Tibial nerve (tissue), 4 donors: Measurements from ENCODE around the gene GLB1L2.

Experiments used
- EP300 ChIP-seq, 2 donors: sonication (generic); formaldehyde crosslinking; IDR thresholded peaks; one replicate each; pipeline ENCODE4 v1.6.1; 2017; ENCODE audit warnings: antibody characterized with exemption in 2 of 2, mild to moderate bottlenecking in 1 of 2
- POLR2A ChIP-seq, 2 donors: fragments of 450-650 bp; IDR thresholded peaks; one replicate each; pipeline ENCODE4 v1.6.1; 2017; ENCODE audit warnings: antibody characterized with exemption in 2 of 2, mild to moderate bottlenecking in 2 of 2, moderate library complexity in 2 of 2
- TF ChIP-seq, protein P1 (sequence below), 5 experiments: fragments of 200-600 bp in 3 of 5; fragments of 450-650 bp in 2 of 5; sonication (generic) in 3 of 5; IDR thresholded peaks; one replicate each; pipeline ENCODE4 v1.5.1; 2016 to 2019; ENCODE audit warnings: antibody characterized with exemption in 5 of 5, mild to moderate bottlenecking in 3 of 5, moderate library complexity in 2 of 5

DNA sequence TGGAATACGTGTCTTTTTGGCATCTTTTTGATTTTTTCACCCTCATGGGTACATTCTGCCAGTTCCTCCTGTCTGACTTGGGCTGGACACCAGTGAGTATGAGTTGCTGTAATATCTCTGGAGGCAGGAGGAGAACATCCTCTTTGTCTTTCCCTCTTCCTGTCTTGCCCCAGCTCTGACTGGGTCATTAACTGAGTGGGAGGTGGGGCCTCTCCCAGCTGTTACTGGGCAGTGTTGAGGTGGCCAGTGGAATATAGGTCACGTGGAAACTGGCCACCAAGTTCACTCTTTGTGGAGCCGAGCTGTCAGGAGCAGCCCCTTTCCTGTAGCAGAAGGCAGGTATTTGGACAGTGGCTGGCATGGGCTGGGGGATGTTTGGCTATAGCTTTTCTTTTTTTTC lies 2.2 kb downstream of the GLB1L2 start:
- TF ChIP-seq POLR2A (IDR thresholded peaks at IDR 0.05) = no peak
- TF ChIP-seq, protein P1, sequence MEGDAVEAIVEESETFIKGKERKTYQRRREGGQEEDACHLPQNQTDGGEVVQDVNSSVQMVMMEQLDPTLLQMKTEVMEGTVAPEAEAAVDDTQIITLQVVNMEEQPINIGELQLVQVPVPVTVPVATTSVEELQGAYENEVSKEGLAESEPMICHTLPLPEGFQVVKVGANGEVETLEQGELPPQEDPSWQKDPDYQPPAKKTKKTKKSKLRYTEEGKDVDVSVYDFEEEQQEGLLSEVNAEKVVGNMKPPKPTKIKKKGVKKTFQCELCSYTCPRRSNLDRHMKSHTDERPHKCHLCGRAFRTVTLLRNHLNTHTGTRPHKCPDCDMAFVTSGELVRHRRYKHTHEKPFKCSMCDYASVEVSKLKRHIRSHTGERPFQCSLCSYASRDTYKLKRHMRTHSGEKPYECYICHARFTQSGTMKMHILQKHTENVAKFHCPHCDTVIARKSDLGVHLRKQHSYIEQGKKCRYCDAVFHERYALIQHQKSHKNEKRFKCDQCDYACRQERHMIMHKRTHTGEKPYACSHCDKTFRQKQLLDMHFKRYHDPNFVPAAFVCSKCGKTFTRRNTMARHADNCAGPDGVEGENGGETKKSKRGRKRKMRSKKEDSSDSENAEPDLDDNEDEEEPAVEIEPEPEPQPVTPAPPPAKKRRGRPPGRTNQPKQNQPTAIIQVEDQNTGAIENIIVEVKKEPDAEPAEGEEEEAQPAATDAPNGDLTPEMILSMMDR (IDR thresholded peaks at IDR 0.05) = no peak
- TF ChIP-seq EP300 (IDR thresholded peaks at IDR 0.05) = no peak
